Upper lobe of right lung (tissue), 1 donor: ENCODE measurements around the gene RFX3. TPM values are rescaled to one million over a fixed set of nuclear protein-coding genes. Genes with fewer than 3 reads are reported as not detected.

ENCODE experiments used
- ATAC-seq: fragments of 200-7000 bp; cut with Tn5 transposase; one replicate; pipeline ENCODE4 v1.9.1; 2020; ENCODE audit warnings: mild to moderate bottlenecking, moderate library complexity
- DNase-seq: peaks from one replicate; pipeline ENCODE4 v3.0.0-alpha.2; 2020
- H3K27ac ChIP-seq: fragments of 200-600 bp; one replicate; pipeline ENCODE4 v1.8.0; 2022
- H3K27me3 ChIP-seq: fragments of 200-600 bp; one replicate; pipeline ENCODE4 v1.8.0; 2022; ENCODE audit warnings: mild to moderate bottlenecking
- H3K36me3 ChIP-seq: fragments of 200-600 bp; one replicate; pipeline ENCODE4 v1.8.0; 2022
- H3K4me1 ChIP-seq: fragments of 200-600 bp; one replicate; pipeline ENCODE4 v1.8.0; 2022
- H3K4me3 ChIP-seq: fragments of 200-600 bp; one replicate; pipeline ENCODE4 v1.8.0; 2022; ENCODE audit warnings: mild to moderate bottlenecking
- H3K9me3 ChIP-seq: fragments of 200-600 bp; one replicate; pipeline ENCODE4 v1.8.0; 2022
- CTCF ChIP-seq: fragments of 200-600 bp; IDR thresholded peaks from one replicate; pipeline ENCODE4 v1.8.0; 2022; ENCODE audit warnings: antibody characterized with exemption
- intact Hi-C: fragments of 100-400 bp; cut with DNase I; formaldehyde crosslinking; loops from one replicate; pipeline ENCODE4 v1.11.0; 2022
- total RNA-seq: library from RNA; stranded (reverse); fragmentation: NEBNext Ultra II Directional; extraction: Animal tissue kit (Norgen Biotek cat#: 25700); gene quantifications from one replicate; pipeline ENCODE4 v1.2.1, GENCODE V29; 2021
- donor health status: DM: no; HTN: yes; CAD: no; lungs with severe emphysema.

The RFX3 gene
- total RNA-seq, 1 donor from 2014 or later = 13.8 TPM

GRCh38 chr9:3513265-3513818 is 12.5 kb downstream of the RFX3 start:
- Histone ChIP-seq H3K9me3 (no peaks in the 10 kb centered on the region), H3K27ac (no peak overlapping the region), H3K4me3 (no peak overlapping the region), H3K4me1 (peaks cover 5% of the 10 kb centered on the region), H3K36me3 (no peaks in the 10 kb centered on the region), H3K27me3 (no peaks in the 10 kb centered on the region)
- intact Hi-C loops = no loop called here
- TF ChIP-seq CTCF = no peak
- no peak for DNase-seq
- ATAC-seq = no peak

- intact Hi-C loops = no loop called here
- Histone ChIP-seq H3K4me1 (peaks cover 5% of the 10 kb centered on the region), H3K9me3 (no peaks in the 10 kb centered on the region), H3K27me3 (no peaks in the 10 kb centered on the region), H3K36me3 (no peaks in the 10 kb centered on the region), H3K27ac (no peak overlapping the region), H3K4me3 (no peak overlapping the region)
- ATAC-seq = no peak
- no peak for DNase-seq
- no peak for TF ChIP-seq CTCF
Measured at GRCh38 chr9:3511551-3511950, 14.2 kb downstream of the RFX3 start.

- no peaks in the 10 kb centered on the region for H3K36me3 ChIP-seq
- DNase-seq (no peak), ATAC-seq (no peak)
- no peak for TF ChIP-seq CTCF
- H3K27me3 ChIP-seq = no peaks in the 10 kb centered on the region
- no peaks in the 10 kb centered on the region for H3K9me3 ChIP-seq
- H3K4me1 ChIP-seq = peaks cover 5% of the 10 kb centered on the region
- H3K4me3 ChIP-seq = no peak overlapping the region
- H3K27ac ChIP-seq = no peak overlapping the region
- intact Hi-C loops = no loop called here
Measured at GRCh38 chr9:3510796-3511195, 15.0 kb downstream of the RFX3 start.

- no peaks in the 10 kb centered on the region for H3K9me3 ChIP-seq
- TF ChIP-seq CTCF = no peak
- no peak for ATAC-seq
- peaks cover 5% of the 10 kb centered on the region for H3K4me1 ChIP-seq
- H3K27ac ChIP-seq = no peak overlapping the region
- intact Hi-C loops = no loop called here
- H3K36me3 ChIP-seq = no peaks in the 10 kb centered on the region
- no peaks in the 10 kb centered on the region for H3K27me3 ChIP-seq
- H3K4me3 ChIP-seq = no peak overlapping the region
- no peak for DNase-seq
Measured at GRCh38 chr9:3509926-3510325, 15.9 kb downstream of the RFX3 start.

GRCh38 chr9:3508521-3509291 is 17.1 kb downstream of the RFX3 start:
- Histone ChIP-seq H3K27me3 (no peaks in the 10 kb centered on the region), H3K36me3 (no peaks in the 10 kb centered on the region), H3K27ac (peak overlapping the region; percentile 69), H3K9me3 (no peaks in the 10 kb centered on the region), H3K4me3 (peak overlapping the region; percentile 2), H3K4me1 (peaks cover 5% of the 10 kb centered on the region)
- ATAC-seq (no peak), DNase-seq (no peak)
- intact Hi-C loops = no loop called here
- TF ChIP-seq CTCF = no peak
